GM23338 (cell line): ENCODE results near the gene USP3. TPM values are rescaled to one million over a fixed set of nuclear protein-coding genes. Genes with fewer than 3 reads are reported as not detected.

Source experiments
- ATAC-seq: fragments of 200-7000 bp; cut with Tn5 transposase; 3 replicates; pipeline ENCODE4 v1.9.1; 2020
- DNase-seq: peaks from one replicate; pipeline ENCODE4 v3.0.0-alpha.2; 2015; ENCODE audit warnings: low spot score
- H2AFZ ChIP-seq: fragments of 200-600 bp; sonication (generic); 2 replicates; pipeline ENCODE4 v1.8.0; 2016; ENCODE audit warnings: antibody characterized with exemption, mild to moderate bottlenecking, moderate library complexity
- H3F3A ChIP-seq: fragments of 200-600 bp; sonication (generic); replicated peaks from 2 replicates; pipeline ENCODE4 v1.8.0; 2017; ENCODE audit warnings: antibody characterized with exemption, mixed run types, low read depth
- H3K27ac ChIP-seq: fragments of 200-600 bp; sonication (generic); 2 replicates; pipeline ENCODE4 v1.6.1; 2016; ENCODE audit warnings: low read depth
- H3K27me3 ChIP-seq: fragments of 200-600 bp; sonication (generic); 2 replicates; pipeline ENCODE4 v1.8.0; 2016; ENCODE audit warnings: mild to moderate bottlenecking, mixed run types, moderate library complexity; ENCODE audit not compliant: insufficient read depth
- H3K36me3 ChIP-seq: fragments of 200-600 bp; sonication (generic); 2 replicates; pipeline ENCODE4 v1.8.0; 2016; ENCODE audit warnings: mild to moderate bottlenecking; ENCODE audit not compliant: insufficient read depth
- H3K4me1 ChIP-seq: fragments of 200-600 bp; sonication (generic); 2 replicates; pipeline ENCODE4 v1.8.0; 2016; ENCODE audit warnings: mild to moderate bottlenecking, moderate library complexity; ENCODE audit not compliant: insufficient read depth
- H3K4me2 ChIP-seq: fragments of 200-600 bp; sonication (generic); 2 replicates; pipeline ENCODE4 v1.7.1; 2017; ENCODE audit warnings: mixed run types
- H3K4me3 ChIP-seq: fragments of 200-600 bp; sonication (generic); 2 replicates; pipeline ENCODE4 v1.6.1; 2016; ENCODE audit warnings: mixed run types
- H3K79me2 ChIP-seq: fragments of 200-600 bp; sonication (generic); replicated peaks from 2 replicates; pipeline ENCODE4 v1.8.0; 2017; ENCODE audit warnings: mild to moderate bottlenecking; ENCODE audit not compliant: insufficient read depth
- H3K9me2 ChIP-seq: fragments of 200-600 bp; sonication (generic); 2 replicates; pipeline ENCODE4 v1.8.0; 2017; ENCODE audit not compliant: insufficient read depth
- H4K20me1 ChIP-seq: fragments of 200-600 bp; sonication (generic); replicated peaks from 2 replicates; pipeline ENCODE4 v1.8.0; 2017; ENCODE audit warnings: mild to moderate bottlenecking; ENCODE audit not compliant: insufficient read depth
- H3K27ac Mint-ChIP-seq: 2 replicates; pipeline ENCODE4 v1.8.0; 2020; ENCODE audit warnings: inconsistent platforms, mild to moderate bottlenecking, moderate library complexity, mixed read lengths
- H3K27me3 Mint-ChIP-seq: 3 replicates; pipeline ENCODE4 v1.8.0; 2022; ENCODE audit warnings: low read depth, mild to moderate bottlenecking, moderate library complexity, mixed read lengths, inconsistent platforms; ENCODE audit not compliant: insufficient read depth, poor library complexity
- H3K36me3 Mint-ChIP-seq: 3 replicates; pipeline ENCODE4 v1.8.0; 2021; ENCODE audit warnings: low read depth, mild to moderate bottlenecking, inconsistent platforms, moderate library complexity, mixed read lengths
- H3K4me1 Mint-ChIP-seq: 3 replicates; pipeline ENCODE4 v1.8.0; 2020; ENCODE audit warnings: mild to moderate bottlenecking, inconsistent platforms, mixed read lengths
- H3K4me3 Mint-ChIP-seq: 3 replicates; pipeline ENCODE4 v1.8.0; 2021; ENCODE audit warnings: moderate library complexity, mild to moderate bottlenecking, inconsistent platforms, mixed read lengths
- H3K9me3 Mint-ChIP-seq: 3 replicates; pipeline ENCODE4 v1.8.0; 2020; ENCODE audit warnings: moderate library complexity, mild to moderate bottlenecking, inconsistent platforms, mixed read lengths
- CREB1 ChIP-seq: fragments of 250-450 bp; sonication (Bioruptor Pico); IDR thresholded peaks from 2 replicates; pipeline ENCODE4 v1.5.0; 2020; ENCODE audit warnings: low read depth, mild to moderate bottlenecking, moderate library complexity
- ETS1 ChIP-seq: IDR thresholded peaks from 2 replicates; pipeline ENCODE4 v1.6.1; 2016; ENCODE audit warnings: antibody characterized with exemption
- EZH2 ChIP-seq: fragments of 200-600 bp; sonication (generic); IDR thresholded peaks from one replicate; pipeline ENCODE4 v1.8.0; 2017; ENCODE audit warnings: antibody characterized with exemption, mild to moderate bottlenecking, low read depth; ENCODE audit not compliant: unreplicated experiment
- EZH2phosphoT487 ChIP-seq: fragments of 200-600 bp; sonication (generic); IDR thresholded peaks from one replicate; pipeline ENCODE4 v1.8.1; 2018; ENCODE audit warnings: antibody characterized with exemption; ENCODE audit not compliant: unreplicated experiment
- JUNB ChIP-seq: IDR thresholded peaks from one replicate; pipeline ENCODE4 v1.6.1; 2016; ENCODE audit warnings: antibody characterized with exemption; ENCODE audit not compliant: unreplicated experiment
- NANOG ChIP-seq: IDR thresholded peaks from 2 replicates; pipeline ENCODE4 v1.6.1; 2016; ENCODE audit warnings: antibody characterized with exemption, borderline replicate concordance
- POLR2AphosphoS5 ChIP-seq: IDR thresholded peaks from 2 replicates; pipeline ENCODE4 v1.6.1; 2016; ENCODE audit warnings: antibody characterized with exemption, low read depth
- REST ChIP-seq: IDR thresholded peaks from one replicate; pipeline ENCODE4 v1.6.1; 2018; ENCODE audit warnings: antibody characterized with exemption; ENCODE audit not compliant: unreplicated experiment
- STAT1 ChIP-seq: IDR thresholded peaks from one replicate; pipeline ENCODE4 v1.6.1; 2016; ENCODE audit warnings: antibody characterized with exemption; ENCODE audit not compliant: unreplicated experiment
- ZNF114 ChIP-seq: fragments of 250-450 bp; sonication (Bioruptor Pico); IDR thresholded peaks from 2 replicates; pipeline ENCODE4 v1.5.0; 2020; ENCODE audit warnings: mild to moderate bottlenecking, moderate library complexity
- ZNF331 ChIP-seq: fragments of 250-450 bp; sonication (Bioruptor Pico); IDR thresholded peaks from 2 replicates; pipeline ENCODE4 v1.5.0; 2020; ENCODE audit warnings: low read depth, mild to moderate bottlenecking, moderate library complexity
- ZNF462 ChIP-seq: fragments of 250-450 bp; sonication (Bioruptor Pico); IDR thresholded peaks from 2 replicates; pipeline ENCODE4 v1.5.0; 2020; ENCODE audit warnings: mild to moderate bottlenecking, moderate library complexity
- polyA plus RNA-seq: library from polyadenylated mRNA; unstranded; fragments of >200 nt; fragmentation: Nextera tagmentation; extraction: Ambion mirVana; gene quantifications from 2 replicates; pipeline ENCODE4 v1.2.1, GENCODE V29; 2016
- total RNA-seq: library from RNA; depleted of rRNA; stranded (reverse); fragments of >200 nt; shearing (Covaris generic); gene quantifications from 2 replicates; pipeline ENCODE4 v1.2.3, GENCODE V29; 2014
- TF ChIP-seq, protein P1 (sequence below), 2 experiments: fragments of 200-600 bp in 1 of 2; sonication (generic) in 1 of 2; conservative IDR thresholded peaks; 2 replicates each; pipeline versions ENCODE4 v1.5.1 to v1.6.1; 2016 to 2017; ENCODE audit warnings: antibody characterized with exemption in 2 of 2, low read depth in 2 of 2, mild to moderate bottlenecking in 2 of 2, moderate library complexity in 1 of 2

USP3 gene
- total and polyA plus RNA-seq, 2 experiments from 2014 or later = 9.7 to 9.9 TPM

GRCh38 chr15:63499611-63500010 is 4.8 kb upstream of the USP3 start:
- Mint-ChIP-seq H3K4me1 (peaks cover 48% of the 10 kb centered on the region), H3K9me3 (no peaks in the 10 kb centered on the region), H3K4me3 (no peak overlapping the region), H3K27ac (no peak overlapping the region), H3K27me3 (peaks cover 51% of the 10 kb centered on the region), H3K36me3 (no peaks in the 10 kb centered on the region; the same call in 2 of the 3 replicates)
- no peaks in the 10 kb centered on the region; the same call in 1 of the 2 replicates for H3K36me3 ChIP-seq
- H3K9me2 ChIP-seq = no peaks in the 10 kb centered on the region
- TF ChIP-seq ZNF331 (CRISPR knock-in tag) (no peak), ZNF462 (CRISPR knock-in tag) (no peak), EZH2phosphoT487 (no peak), REST (no peak), EZH2 (no peak), POLR2AphosphoS5 (no peak), STAT1 (no peak), CREB1 (CRISPR knock-in tag) (no peak), ETS1 (no peak), JUNB (no peak), NANOG (no peak), ZNF114 (CRISPR knock-in tag) (no peak)
- TF ChIP-seq, protein P1, sequence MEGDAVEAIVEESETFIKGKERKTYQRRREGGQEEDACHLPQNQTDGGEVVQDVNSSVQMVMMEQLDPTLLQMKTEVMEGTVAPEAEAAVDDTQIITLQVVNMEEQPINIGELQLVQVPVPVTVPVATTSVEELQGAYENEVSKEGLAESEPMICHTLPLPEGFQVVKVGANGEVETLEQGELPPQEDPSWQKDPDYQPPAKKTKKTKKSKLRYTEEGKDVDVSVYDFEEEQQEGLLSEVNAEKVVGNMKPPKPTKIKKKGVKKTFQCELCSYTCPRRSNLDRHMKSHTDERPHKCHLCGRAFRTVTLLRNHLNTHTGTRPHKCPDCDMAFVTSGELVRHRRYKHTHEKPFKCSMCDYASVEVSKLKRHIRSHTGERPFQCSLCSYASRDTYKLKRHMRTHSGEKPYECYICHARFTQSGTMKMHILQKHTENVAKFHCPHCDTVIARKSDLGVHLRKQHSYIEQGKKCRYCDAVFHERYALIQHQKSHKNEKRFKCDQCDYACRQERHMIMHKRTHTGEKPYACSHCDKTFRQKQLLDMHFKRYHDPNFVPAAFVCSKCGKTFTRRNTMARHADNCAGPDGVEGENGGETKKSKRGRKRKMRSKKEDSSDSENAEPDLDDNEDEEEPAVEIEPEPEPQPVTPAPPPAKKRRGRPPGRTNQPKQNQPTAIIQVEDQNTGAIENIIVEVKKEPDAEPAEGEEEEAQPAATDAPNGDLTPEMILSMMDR (conservative IDR thresholded peaks at IDR 0.05; ENCODE audit: low read depth in 2 of 2) = no peak
- peaks cover 91% of the 10 kb centered on the region for H3K27me3 ChIP-seq
- H3F3A ChIP-seq = peaks cover 21% of the 10 kb centered on the region
- DNase-seq = no peak
- H2AFZ ChIP-seq = no peak overlapping the region
- no peak overlapping the region for H3K27ac ChIP-seq
- ATAC-seq = no peak
- peaks cover 64% of the 10 kb centered on the region for H3K4me1 ChIP-seq
- no peak overlapping the region for H3K4me3 ChIP-seq
- no peak overlapping the region for H3K4me2 ChIP-seq
- no peaks in the 10 kb centered on the region for H3K79me2 ChIP-seq
- peaks cover 11% of the 10 kb centered on the region; the same call in 1 of the 2 replicates for H4K20me1 ChIP-seq
